ENCODE results near the gene RP9.

DNA sequence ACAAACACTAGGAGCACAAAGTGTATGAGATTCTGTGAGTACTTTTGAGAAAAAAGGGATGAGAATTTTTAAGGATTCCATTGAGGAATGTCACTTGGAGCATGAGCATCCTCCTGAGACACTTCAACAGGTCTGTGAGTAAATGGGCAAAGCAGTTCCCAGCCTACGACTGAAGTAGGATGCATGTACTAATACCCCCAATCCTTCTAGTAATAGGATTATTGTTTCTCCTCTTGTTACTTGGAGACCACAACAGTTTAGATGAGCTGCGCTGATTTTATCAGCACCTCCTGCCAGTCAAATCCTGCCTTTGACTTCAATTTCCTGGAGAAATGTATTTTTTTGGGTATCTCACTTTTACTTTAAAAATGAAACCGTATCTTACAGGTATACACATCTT lies 21.0 kb upstream of the RP9 start:
- no peak for TF ChIP-seq CTCF (IDR thresholded peaks at IDR 0.05; ENCODE audit: insufficient read depth, low read depth, low read length)
- TF ChIP-seq EZH2 (IDR thresholded peaks at IDR 0.05; ENCODE audit: insufficient read depth, low read length), result no peak
